ENCODE measurements around the gene BPIFA3. TPM values are rescaled to one million over a fixed set of nuclear protein-coding genes. Genes with fewer than 3 reads are reported as not detected.

The BPIFA3 gene
- polyA plus RNA-seq (2013), result not detected

DNA sequence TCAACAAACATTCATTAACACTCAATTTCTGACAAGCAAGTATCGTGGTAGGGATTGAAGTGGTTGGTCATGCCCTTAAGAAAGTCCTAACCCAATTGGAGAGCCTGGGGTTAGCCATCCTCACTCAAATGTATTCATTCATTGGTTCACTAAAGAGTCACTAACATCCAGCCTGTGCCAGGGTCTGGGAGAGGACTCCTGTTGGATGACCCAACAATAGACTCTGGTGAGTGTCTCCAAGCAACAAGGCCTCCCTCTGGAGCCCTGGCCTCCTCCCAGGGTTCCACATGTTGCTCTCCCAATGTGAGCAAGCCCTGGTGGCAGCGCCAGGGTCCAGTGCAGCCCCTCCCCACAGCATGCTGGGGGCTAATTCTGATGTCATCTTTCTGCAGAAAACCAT, at the start of gene BPIFA3:
TSS of gene BPIFA3 (plus strand) at position 301 of the 400 bp plus-strand sequence. CDS start 185 bp downstream, outside the sequence.
- no peak for DNase-seq
- no peaks in the 10 kb centered on the region for H3K4me1 ChIP-seq (ENCODE audit: control extremely low read depth in 1 of 4, control insufficient read depth in 4 of 4, insufficient read depth in 4 of 4, low read length in 3 of 4)
- peaks cover 0 to 31% (median 9%) of the 10 kb centered on the region in 5 experiments for H3K27me3 ChIP-seq (replicated peaks in 2 of 5; ENCODE audit: control insufficient read depth in 4 of 5, insufficient read depth in 5 of 5, low read length in 4 of 5)
- no peak within 1 kb of the TSS for H3K27ac ChIP-seq (ENCODE audit: insufficient read depth in 1 of 2, low read depth in 1 of 2, low read length in 2 of 2, poor library complexity in 1 of 2, severe bottlenecking in 2 of 2)
- ChIA-PET CTCF (interaction anchor here (1.1 kb wide), 1 partner anchor 15 kb away, joined by 3 read pairs; no protein-coding TSS in a partner anchor), POLR2A (no interaction called here)
- no peaks in the 10 kb centered on the region for H3K9me3 ChIP-seq (ENCODE audit: control extremely low read depth in 1 of 5, control insufficient read depth in 4 of 5, insufficient read depth in 2 of 5, low read depth in 1 of 5, low read length in 4 of 5)
- no peaks in the 10 kb centered on the region for H3K36me3 ChIP-seq (ENCODE audit: control insufficient read depth in 4 of 4, insufficient read depth in 4 of 4, low read length in 3 of 4)
- H3K4me3 ChIP-seq (ENCODE audit: control insufficient read depth in 1 of 7, extremely low read depth in 1 of 7, insufficient read depth in 4 of 7, low read depth in 2 of 7, low read length in 6 of 7), result no peak within 1 kb of the TSS
- WGBS (ENCODE audit: insufficient coverage), result 100% methylated on average over 1 of the region's 2 CpGs

GRCh38 chr20:33167859-33168258, 49.3 kb upstream of the BPIFA3 start, which contains the start of gene BPIFA2:
TSS of gene BPIFA2 (plus strand) at chr20:33168159. CDS start at chr20:33169146, 987 bp downstream.
- ChIA-PET CTCF (no interaction called here), POLR2A (no interaction called here)
- no peaks in the 10 kb centered on the region for H3K36me3 ChIP-seq (ENCODE audit: control insufficient read depth in 4 of 4, insufficient read depth in 4 of 4, low read length in 3 of 4)
- H3K4me1 ChIP-seq (ENCODE audit: control extremely low read depth in 1 of 4, control insufficient read depth in 4 of 4, insufficient read depth in 4 of 4, low read length in 3 of 4), result no peaks in the 10 kb centered on the region
- peaks cover 0 to 3% (median 0%) of the 10 kb centered on the region in 5 experiments for H3K27me3 ChIP-seq (replicated peaks in 2 of 5; ENCODE audit: control insufficient read depth in 4 of 5, insufficient read depth in 5 of 5, low read length in 4 of 5)
- H3K9me3 ChIP-seq (ENCODE audit: control extremely low read depth in 1 of 5, control insufficient read depth in 4 of 5, insufficient read depth in 2 of 5, low read depth in 1 of 5, low read length in 4 of 5), result peaks cover 0 to 14% (median 6%) of the 10 kb centered on the region in 5 experiments
- no peak within 1 kb of the TSS for H3K4me3 ChIP-seq (ENCODE audit: control insufficient read depth in 1 of 7, extremely low read depth in 1 of 7, insufficient read depth in 4 of 7, low read depth in 2 of 7, low read length in 6 of 7)
- no peak within 1 kb of the TSS for H3K27ac ChIP-seq (ENCODE audit: insufficient read depth in 1 of 2, low read depth in 1 of 2, low read length in 2 of 2, poor library complexity in 1 of 2, severe bottlenecking in 2 of 2)
- DNase-seq, result no peak
- WGBS (ENCODE audit: insufficient coverage), result 33% methylated on average over 1 of the region's 8 CpGs

DNA sequence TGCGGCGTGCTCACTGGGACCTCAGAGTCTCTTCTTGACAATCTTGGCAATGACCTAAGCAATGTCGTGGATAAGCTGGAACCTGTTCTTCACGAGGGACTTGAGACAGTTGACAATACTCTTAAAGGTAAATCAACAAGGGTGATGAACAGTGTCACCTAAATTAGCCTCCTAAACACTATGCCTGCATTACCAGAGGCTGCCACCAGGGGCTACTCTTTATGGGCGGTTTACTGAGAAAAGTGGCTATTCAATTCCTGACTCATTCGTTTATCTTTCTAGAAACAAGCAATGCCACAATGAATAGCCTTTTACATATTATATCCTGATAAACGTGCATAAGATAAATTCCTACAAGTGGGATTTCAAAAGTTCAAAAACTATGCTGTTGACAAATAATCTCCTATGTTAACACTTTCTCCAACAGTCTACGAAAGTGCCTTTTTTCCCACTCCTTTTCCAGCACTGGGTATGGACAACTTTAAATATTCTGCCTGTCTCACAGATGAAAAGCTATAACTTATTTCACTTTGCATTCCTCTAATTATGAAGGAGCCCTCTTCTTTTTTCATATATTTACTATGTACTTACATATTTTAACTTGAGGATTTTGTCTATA, 47.9 kb upstream of the BPIFA3 start:
- no peak overlapping the region for H3K27ac ChIP-seq (ENCODE audit: insufficient read depth in 1 of 2, low read depth in 1 of 2, low read length in 2 of 2, poor library complexity in 1 of 2, severe bottlenecking in 2 of 2)
- H3K27me3 ChIP-seq (replicated peaks in 2 of 5; ENCODE audit: control insufficient read depth in 4 of 5, insufficient read depth in 5 of 5, low read length in 4 of 5), result peaks cover 0 to 3% (median 0%) of the 10 kb centered on the region in 5 experiments
- H3K36me3 ChIP-seq (ENCODE audit: control insufficient read depth in 4 of 4, insufficient read depth in 4 of 4, low read length in 3 of 4), result no peaks in the 10 kb centered on the region
- no peak for DNase-seq
- 68% methylated on average over 7 of the region's 8 CpGs for WGBS (ENCODE audit: insufficient coverage)
- peaks cover 0 to 14% (median 6%) of the 10 kb centered on the region in 5 experiments for H3K9me3 ChIP-seq (ENCODE audit: control extremely low read depth in 1 of 5, control insufficient read depth in 4 of 5, insufficient read depth in 2 of 5, low read depth in 1 of 5, low read length in 4 of 5)
- no peak overlapping the region for H3K4me3 ChIP-seq (ENCODE audit: control insufficient read depth in 1 of 7, extremely low read depth in 1 of 7, insufficient read depth in 4 of 7, low read depth in 2 of 7, low read length in 6 of 7)
- no peaks in the 10 kb centered on the region for H3K4me1 ChIP-seq (ENCODE audit: control extremely low read depth in 1 of 4, control insufficient read depth in 4 of 4, insufficient read depth in 4 of 4, low read length in 3 of 4)
- CTCF ChIA-PET, result no interaction called here
- POLR2A ChIA-PET, result no interaction called here

GRCh38 chr20:33172781-33173180, 44.4 kb upstream of the BPIFA3 start:
- Histone ChIP-seq H3K4me3 (ENCODE audit: control insufficient read depth in 1 of 7, extremely low read depth in 1 of 7, insufficient read depth in 4 of 7, low read depth in 2 of 7, low read length in 6 of 7) (no peak overlapping the region), H3K4me1 (ENCODE audit: control extremely low read depth in 1 of 4, control insufficient read depth in 4 of 4, insufficient read depth in 4 of 4, low read length in 3 of 4) (no peaks in the 10 kb centered on the region), H3K9me3 (ENCODE audit: control extremely low read depth in 1 of 5, control insufficient read depth in 4 of 5, insufficient read depth in 2 of 5, low read depth in 1 of 5, low read length in 4 of 5) (peaks cover 0 to 14% (median 6%) of the 10 kb centered on the region in 5 experiments), H3K27me3 (replicated peaks in 2 of 5; ENCODE audit: control insufficient read depth in 4 of 5, insufficient read depth in 5 of 5, low read length in 4 of 5) (peaks cover 0 to 2% (median 0%) of the 10 kb centered on the region in 5 experiments), H3K36me3 (ENCODE audit: control insufficient read depth in 4 of 4, insufficient read depth in 4 of 4, low read length in 3 of 4) (no peaks in the 10 kb centered on the region), H3K27ac (ENCODE audit: insufficient read depth in 1 of 2, low read depth in 1 of 2, low read length in 2 of 2, poor library complexity in 1 of 2, severe bottlenecking in 2 of 2) (no peak overlapping the region)
- DNase-seq, result no peak
- ChIA-PET POLR2A (no interaction called here), CTCF (no interaction called here)
- 86% methylated on average over 6 of the region's 7 CpGs for WGBS (ENCODE audit: insufficient coverage)

GRCh38 chr20:33175123-33175522, 42.0 kb upstream of the BPIFA3 start:
- WGBS (ENCODE audit: insufficient coverage), result 83% methylated on average over 2 of the region's 3 CpGs
- Histone ChIP-seq H3K4me1 (ENCODE audit: control extremely low read depth in 1 of 4, control insufficient read depth in 4 of 4, insufficient read depth in 4 of 4, low read length in 3 of 4) (no peaks in the 10 kb centered on the region), H3K4me3 (ENCODE audit: control insufficient read depth in 1 of 7, extremely low read depth in 1 of 7, insufficient read depth in 4 of 7, low read depth in 2 of 7, low read length in 6 of 7) (no peak overlapping the region), H3K27ac (ENCODE audit: insufficient read depth in 1 of 2, low read depth in 1 of 2, low read length in 2 of 2, poor library complexity in 1 of 2, severe bottlenecking in 2 of 2) (no peak overlapping the region), H3K27me3 (replicated peaks in 2 of 5; ENCODE audit: control insufficient read depth in 4 of 5, insufficient read depth in 5 of 5, low read length in 4 of 5) (peaks cover 0 to 3% (median 0%) of the 10 kb centered on the region in 5 experiments), H3K9me3 (ENCODE audit: control extremely low read depth in 1 of 5, control insufficient read depth in 4 of 5, insufficient read depth in 2 of 5, low read depth in 1 of 5, low read length in 4 of 5) (peaks cover 0 to 6% (median 0%) of the 10 kb centered on the region in 5 experiments), H3K36me3 (ENCODE audit: control insufficient read depth in 4 of 4, insufficient read depth in 4 of 4, low read length in 3 of 4) (no peaks in the 10 kb centered on the region)
- DNase-seq, result no peak
- ChIA-PET POLR2A (interaction anchor here (0.5 kb wide), 1 partner anchor 327 kb away, joined by 6 read pairs; no protein-coding TSS in a partner anchor), CTCF (no interaction called here)

DNA sequence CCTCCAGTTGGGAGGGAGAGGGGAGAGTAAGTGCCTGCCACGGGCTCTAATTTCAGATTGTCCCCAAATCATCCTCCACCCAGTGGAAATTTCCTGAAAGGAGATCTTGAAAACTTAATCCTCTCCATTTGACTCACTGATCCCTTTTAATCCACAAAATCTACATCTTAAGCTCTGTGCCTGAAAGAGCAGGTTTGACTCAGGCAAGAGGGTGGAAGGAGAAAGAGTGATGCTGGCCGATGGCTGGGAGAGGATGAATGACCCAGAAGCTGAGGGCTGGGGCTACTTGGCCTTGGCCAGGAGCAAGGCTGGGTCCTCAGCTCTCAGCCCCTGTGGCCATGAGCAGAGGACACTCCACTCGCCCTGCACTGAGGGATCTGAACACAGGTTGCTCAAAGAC, 41.1 kb upstream of the BPIFA3 start:
- no peak overlapping the region for H3K4me3 ChIP-seq (ENCODE audit: control insufficient read depth in 1 of 7, extremely low read depth in 1 of 7, insufficient read depth in 4 of 7, low read depth in 2 of 7, low read length in 6 of 7)
- H3K4me1 ChIP-seq (ENCODE audit: control extremely low read depth in 1 of 4, control insufficient read depth in 4 of 4, insufficient read depth in 4 of 4, low read length in 3 of 4), result no peaks in the 10 kb centered on the region
- DNase-seq, result no peak
- H3K9me3 ChIP-seq (ENCODE audit: control extremely low read depth in 1 of 5, control insufficient read depth in 4 of 5, insufficient read depth in 2 of 5, low read depth in 1 of 5, low read length in 4 of 5), result no peaks in the 10 kb centered on the region
- peaks cover 0 to 3% (median 0%) of the 10 kb centered on the region in 5 experiments for H3K27me3 ChIP-seq (replicated peaks in 2 of 5; ENCODE audit: control insufficient read depth in 4 of 5, insufficient read depth in 5 of 5, low read length in 4 of 5)
- H3K27ac ChIP-seq (ENCODE audit: insufficient read depth in 1 of 2, low read depth in 1 of 2, low read length in 2 of 2, poor library complexity in 1 of 2, severe bottlenecking in 2 of 2), result no peak overlapping the region
- H3K36me3 ChIP-seq (ENCODE audit: control insufficient read depth in 4 of 4, insufficient read depth in 4 of 4, low read length in 3 of 4), result no peaks in the 10 kb centered on the region
- ChIA-PET CTCF (no interaction called here), POLR2A (no interaction called here)
- WGBS (ENCODE audit: insufficient coverage), result 90% methylated on average over 2 of the region's 3 CpGs

- ChIA-PET POLR2A (no interaction called here), CTCF (no interaction called here)
- no peaks in the 10 kb centered on the region for H3K4me1 ChIP-seq (ENCODE audit: control extremely low read depth in 1 of 4, control insufficient read depth in 4 of 4, insufficient read depth in 4 of 4, low read length in 3 of 4)
- no peak overlapping the region for H3K27ac ChIP-seq (ENCODE audit: insufficient read depth in 1 of 2, low read depth in 1 of 2, low read length in 2 of 2, poor library complexity in 1 of 2, severe bottlenecking in 2 of 2)
- no peaks in the 10 kb centered on the region for H3K36me3 ChIP-seq (ENCODE audit: control insufficient read depth in 4 of 4, insufficient read depth in 4 of 4, low read length in 3 of 4)
- peaks cover 0 to 3% (median 0%) of the 10 kb centered on the region in 5 experiments for H3K27me3 ChIP-seq (replicated peaks in 2 of 5; ENCODE audit: control insufficient read depth in 4 of 5, insufficient read depth in 5 of 5, low read length in 4 of 5)
- no peaks in the 10 kb centered on the region for H3K9me3 ChIP-seq (ENCODE audit: control extremely low read depth in 1 of 5, control insufficient read depth in 4 of 5, insufficient read depth in 2 of 5, low read depth in 1 of 5, low read length in 4 of 5)
- DNase-seq, result no peak
- no peak overlapping the region for H3K4me3 ChIP-seq (ENCODE audit: control insufficient read depth in 1 of 7, extremely low read depth in 1 of 7, insufficient read depth in 4 of 7, low read depth in 2 of 7, low read length in 6 of 7)
- 96% methylated on average over 4 of the region's 9 CpGs for WGBS (ENCODE audit: insufficient coverage)
Measured at GRCh38 chr20:33177866-33178265, 39.3 kb upstream of the BPIFA3 start.
